Panc1 (cell line): ENCODE results near the gene LRP2. TPM values are rescaled to one million over a fixed set of nuclear protein-coding genes. Genes with fewer than 3 reads are reported as not detected.

Experiments
- ATAC-seq: fragments of 200-7000 bp; cut with Tn5 transposase; 2 replicates; pipeline ENCODE4 v1.9.1; 2020; ENCODE audit warnings: mild to moderate bottlenecking, moderate library complexity
- BruUV-seq: library from RNA; stranded (reverse); fragments of 400-500 nt; replicated peaks from 2 replicates; lab custom pipeline; 2021; lab: Mats Ljungman, UMichigan
- CTCF ChIA-PET: fragments of 300-600 bp; sonication (Branson Sonifier 250); formaldehyde crosslinking; loops from one replicate; lab custom pipeline; 2022; ENCODE audit warnings: antibody characterized with exemption; lab: Charles Lee
- POLR2A ChIA-PET: fragments of 300-600 bp; sonication (Branson Sonifier 250); formaldehyde crosslinking; loops from one replicate; lab custom pipeline; 2022; ENCODE audit warnings: antibody characterized with exemption; lab: Charles Lee
- DNase-seq: peaks from one replicate; pipeline ENCODE4 v3.0.0-alpha.2; 2010; ENCODE audit warnings: low read depth, low spot score
- H3K27ac ChIP-seq: 2 replicates; pipeline ENCODE4 v1.5.1; 2011; ENCODE audit warnings: mild to moderate bottlenecking, low read length, inconsistent platforms
- H3K27me3 ChIP-seq: fragments of 200-500 bp; sonication (Bioruptor generic); 2 replicates; pipeline ENCODE4 v1.6.0; 2014; ENCODE audit warnings: low read length, inconsistent platforms; ENCODE audit not compliant: control insufficient read depth, insufficient read depth
- H3K36me3 ChIP-seq: fragments of 200-500 bp; sonication (Bioruptor generic); 2 replicates; pipeline ENCODE4 v1.5.1; 2014; ENCODE audit warnings: inconsistent platforms, mild to moderate bottlenecking, low read length, moderate library complexity; ENCODE audit not compliant: control insufficient read depth, insufficient read depth
- H3K4me1 ChIP-seq: 2 replicates; pipeline ENCODE4 v1.5.1; 2011; ENCODE audit warnings: inconsistent platforms, mild to moderate bottlenecking, low read length, moderate library complexity; ENCODE audit not compliant: control insufficient read depth, insufficient read depth
- H3K4me3 ChIP-seq, 2 experiments: 2 replicates each; pipeline ENCODE4 v1.5.1; 2011 to 2012; ENCODE audit warnings: low read depth in 2 of 2, low read length in 2 of 2, mild to moderate bottlenecking in 2 of 2, inconsistent platforms in 1 of 2, moderate library complexity in 1 of 2
- H3K9me3 ChIP-seq: fragments of 200-500 bp; sonication (Bioruptor generic); 2 replicates; pipeline ENCODE4 v1.5.1; 2014; ENCODE audit warnings: low read depth, mild to moderate bottlenecking, inconsistent platforms, low read length, moderate library complexity; ENCODE audit not compliant: control insufficient read depth, insufficient read depth
- CTCF ChIP-seq: fragments of 450-650 bp; IDR thresholded peaks from 2 replicates; pipeline ENCODE4 v1.5.1; 2017; ENCODE audit warnings: mild to moderate bottlenecking
- POLR2AphosphoS5 ChIP-seq: IDR thresholded peaks from 2 replicates; pipeline ENCODE4 v1.6.1; 2012; ENCODE audit warnings: mild to moderate bottlenecking, low read depth, low read length, moderate library complexity
- REST ChIP-seq, 2 experiments: IDR thresholded peaks; 2 replicates each; pipeline ENCODE4 v1.6.1; 2011 to 2012; ENCODE audit warnings: low read depth in 2 of 2, control low read depth in 1 of 2, low read length in 1 of 2, mild to moderate bottlenecking in 1 of 2, moderate library complexity in 1 of 2; ENCODE audit not compliant: insufficient read depth in 1 of 2
- SIN3A ChIP-seq: IDR thresholded peaks from 2 replicates; pipeline ENCODE4 v1.6.1; 2012; ENCODE audit warnings: low read depth, mild to moderate bottlenecking, low read length, moderate library complexity, borderline replicate concordance; ENCODE audit not compliant: insufficient read depth
- TCF7L2 ChIP-seq: IDR thresholded peaks from 2 replicates; pipeline ENCODE4 v1.6.1; 2011; ENCODE audit warnings: mild to moderate bottlenecking, low read depth, low read length, inconsistent platforms
- in situ Hi-C: cut with HindIII; loops from 2 replicates; pipeline ENCODE4 v1.10.0; 2016; ENCODE audit warnings: low sequenced_read_pairs, low pct_unique_long_range_greater_than_20kb
- intact Hi-C: fragments of 100-400 bp; cut with micrococcal nuclease; formaldehyde crosslinking; loops from one replicate; pipeline ENCODE4 v1.10.0; 2022; ENCODE audit not compliant: unreplicated experiment
- total RNA-seq: library from RNA; stranded (reverse); gene quantifications from one replicate; pipeline ENCODE4 v1.2.1, GENCODE V29; 2021; ENCODE audit not compliant: unreplicated experiment

Gene LRP2
- total RNA-seq, 1 experiment from 2014 or later, result 0.10 TPM

DNA sequence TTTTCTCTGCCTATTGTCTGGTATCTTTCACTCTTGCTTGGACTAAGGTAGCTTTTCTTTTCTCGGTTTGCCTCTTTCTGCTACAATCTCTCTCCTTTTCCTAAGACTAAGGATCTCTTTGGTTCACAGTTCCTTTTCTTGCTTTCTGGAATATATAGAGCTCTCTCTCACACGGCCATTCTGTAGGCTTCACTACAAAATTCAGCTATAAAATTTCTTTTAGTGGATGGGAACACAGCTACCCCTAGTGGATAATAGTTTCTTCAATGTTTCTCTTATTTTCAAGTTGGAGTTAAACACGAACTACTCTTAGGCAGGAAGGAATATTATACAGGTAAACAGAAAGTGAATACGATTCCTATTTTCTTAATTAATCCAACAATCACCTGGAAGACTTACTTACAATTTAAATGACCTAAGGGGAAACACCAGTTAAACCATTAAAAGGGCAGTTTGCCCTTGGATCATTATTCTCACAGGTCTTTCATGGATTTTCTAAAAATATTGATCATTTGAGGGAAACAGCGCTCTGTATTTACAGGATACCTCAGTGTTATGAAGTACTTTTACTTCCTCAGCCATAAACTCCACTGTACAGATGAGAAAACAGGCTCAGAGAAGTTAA is 140.5 kb downstream of the LRP2 start:
- Histone ChIP-seq H3K27ac (no peak overlapping the region), H3K27me3 (peaks cover 6% of the 10 kb centered on the region), H3K36me3 (no peaks in the 10 kb centered on the region; the same call in 1 of the 2 replicates), H3K4me1 (no peaks in the 10 kb centered on the region), H3K4me3 (no peak overlapping the region), H3K9me3 (no peaks in the 10 kb centered on the region)
- POLR2A ChIA-PET, result no interaction called here
- ATAC-seq (0 out of 2 replicates have a peak, but pooled peaks have one; percentile 34), DNase-seq (no peak)
- TF ChIP-seq CTCF, result peak; percentile 64; the same call in 1 of the 2 replicates
- no peak for TF ChIP-seq REST (IDR thresholded peaks at IDR 0.05; ENCODE audit: insufficient read depth in 1 of 2, low read depth in 2 of 2, low read length in 1 of 2)
- intact Hi-C loops, result loop anchor here (5.0 to 10.0 kb wide), 2 partner anchors 110 to 173 kb away; no protein-coding TSS in a partner anchor
- in situ Hi-C loops, result no loop called here
- no TSS peak for BruUV-seq
- CTCF ChIA-PET, result interaction anchor here (0.6 to 1.2 kb wide), 2 partner anchors 112 to 1119 kb away, joined by 3 to 8 read pairs; no protein-coding TSS in a partner anchor

DNA sequence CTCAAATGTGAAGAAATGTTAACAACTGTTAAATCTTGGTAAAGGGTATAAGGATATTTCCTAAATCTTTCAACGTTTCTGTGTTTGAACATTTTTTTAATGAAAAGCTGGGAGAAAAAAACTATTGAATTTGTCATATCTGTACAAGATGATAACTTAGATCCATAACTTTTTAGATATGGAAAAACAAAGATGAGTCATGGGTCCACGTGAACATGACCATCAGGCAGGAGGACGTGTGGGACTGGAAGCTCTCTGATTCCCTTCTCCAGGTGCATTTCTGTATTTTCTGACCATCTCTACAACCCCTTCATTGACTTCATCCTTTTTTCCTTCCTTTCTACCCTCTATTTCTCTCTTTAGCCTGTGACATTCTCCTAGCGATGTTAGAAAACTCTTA is 151.4 kb downstream of the LRP2 start:
- Histone ChIP-seq H3K27ac (no peak overlapping the region), H3K27me3 (no peaks in the 10 kb centered on the region; the same call in 1 of the 2 replicates), H3K9me3 (no peaks in the 10 kb centered on the region), H3K36me3 (no peaks in the 10 kb centered on the region), H3K4me1 (no peaks in the 10 kb centered on the region), H3K4me3 (no peak overlapping the region)
- no peak for DNase-seq
- no peak for TF ChIP-seq REST (IDR thresholded peaks at IDR 0.05; ENCODE audit: insufficient read depth in 1 of 2, low read depth in 2 of 2, low read length in 1 of 2)
- TF ChIP-seq SIN3A, result no peak
- no peak for TF ChIP-seq CTCF
- no peak for TF ChIP-seq POLR2AphosphoS5
- no peak for TF ChIP-seq TCF7L2
- intact Hi-C loops, result no loop called here
- ChIA-PET CTCF (no interaction called here), POLR2A (no interaction called here)
- no peak for ATAC-seq
- no TSS peak for BruUV-seq
- in situ Hi-C loops, result no loop called here
